GM12864 (cell line): Measurements from ENCODE around the gene CUEDC2.

Source experiments
- DNase-seq: peaks from one replicate; pipeline ENCODE4 v3.0.0-alpha.2; 2011; ENCODE audit warnings: low read depth
- H3K4me3 ChIP-seq: 2 replicates; pipeline ENCODE4 v1.5.1; 2011; ENCODE audit warnings: mild to moderate bottlenecking, low read depth, low read length, control low read depth
- TF ChIP-seq, protein P1 (sequence below): IDR thresholded peaks from 2 replicates; pipeline ENCODE4 v1.5.1; 2011; ENCODE audit warnings: low read depth, mild to moderate bottlenecking, moderate library complexity, low read length, control low read depth, inconsistent platforms; ENCODE audit errors: missing control alignments

Gene CUEDC2, protein sequence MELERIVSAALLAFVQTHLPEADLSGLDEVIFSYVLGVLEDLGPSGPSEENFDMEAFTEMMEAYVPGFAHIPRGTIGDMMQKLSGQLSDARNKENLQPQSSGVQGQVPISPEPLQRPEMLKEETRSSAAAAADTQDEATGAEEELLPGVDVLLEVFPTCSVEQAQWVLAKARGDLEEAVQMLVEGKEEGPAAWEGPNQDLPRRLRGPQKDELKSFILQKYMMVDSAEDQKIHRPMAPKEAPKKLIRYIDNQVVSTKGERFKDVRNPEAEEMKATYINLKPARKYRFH

DNA sequence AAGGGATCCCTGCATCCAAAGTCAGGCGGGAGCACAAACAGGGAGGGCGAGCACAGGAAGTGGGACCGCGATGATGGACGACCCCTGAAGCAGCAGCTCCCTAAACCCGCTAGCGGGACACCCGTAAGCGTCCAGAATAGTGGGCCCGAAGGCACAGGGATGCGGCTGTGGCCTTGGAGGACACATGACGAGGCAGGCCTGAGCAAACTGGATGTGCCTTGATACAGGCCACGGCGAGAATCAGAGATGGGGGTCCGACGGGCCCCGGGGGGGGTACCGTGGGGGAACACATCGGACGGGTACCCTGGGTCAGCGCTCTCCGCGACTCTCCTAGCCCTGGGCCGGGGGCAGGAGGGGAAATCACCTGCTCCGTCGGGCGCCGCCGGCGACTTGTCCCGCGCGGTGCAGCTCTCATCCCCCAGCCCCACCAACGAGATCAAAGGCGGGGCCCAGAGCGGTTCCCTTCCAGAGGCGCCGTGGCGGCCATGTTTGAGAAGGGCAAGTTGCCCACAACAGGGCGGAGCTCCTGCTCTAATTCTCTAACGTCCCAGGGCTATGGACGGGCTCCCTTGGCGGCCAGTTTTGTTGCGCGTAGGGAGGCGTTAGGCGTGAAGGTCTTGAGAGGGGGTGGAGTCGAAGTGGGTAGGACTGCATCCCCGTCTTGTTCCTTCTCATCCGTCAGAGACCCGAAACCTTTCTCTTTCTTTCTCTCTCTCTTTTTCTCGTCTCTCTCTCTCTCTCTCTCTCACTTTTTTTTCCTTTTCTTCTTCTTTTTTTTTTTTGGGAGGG is at the start of gene CUEDC2:
Gene CUEDC2, minus strand, starts transcription at position 413 of the 789 bp plus-strand sequence. CDS start 7,386 bp downstream, outside the sequence.
- TF ChIP-seq, protein P1, sequence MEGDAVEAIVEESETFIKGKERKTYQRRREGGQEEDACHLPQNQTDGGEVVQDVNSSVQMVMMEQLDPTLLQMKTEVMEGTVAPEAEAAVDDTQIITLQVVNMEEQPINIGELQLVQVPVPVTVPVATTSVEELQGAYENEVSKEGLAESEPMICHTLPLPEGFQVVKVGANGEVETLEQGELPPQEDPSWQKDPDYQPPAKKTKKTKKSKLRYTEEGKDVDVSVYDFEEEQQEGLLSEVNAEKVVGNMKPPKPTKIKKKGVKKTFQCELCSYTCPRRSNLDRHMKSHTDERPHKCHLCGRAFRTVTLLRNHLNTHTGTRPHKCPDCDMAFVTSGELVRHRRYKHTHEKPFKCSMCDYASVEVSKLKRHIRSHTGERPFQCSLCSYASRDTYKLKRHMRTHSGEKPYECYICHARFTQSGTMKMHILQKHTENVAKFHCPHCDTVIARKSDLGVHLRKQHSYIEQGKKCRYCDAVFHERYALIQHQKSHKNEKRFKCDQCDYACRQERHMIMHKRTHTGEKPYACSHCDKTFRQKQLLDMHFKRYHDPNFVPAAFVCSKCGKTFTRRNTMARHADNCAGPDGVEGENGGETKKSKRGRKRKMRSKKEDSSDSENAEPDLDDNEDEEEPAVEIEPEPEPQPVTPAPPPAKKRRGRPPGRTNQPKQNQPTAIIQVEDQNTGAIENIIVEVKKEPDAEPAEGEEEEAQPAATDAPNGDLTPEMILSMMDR: no peak
- peak; percentile 94 for DNase-seq
- H3K4me3 ChIP-seq: peak within 1 kb of the TSS; percentile 86

DNA sequence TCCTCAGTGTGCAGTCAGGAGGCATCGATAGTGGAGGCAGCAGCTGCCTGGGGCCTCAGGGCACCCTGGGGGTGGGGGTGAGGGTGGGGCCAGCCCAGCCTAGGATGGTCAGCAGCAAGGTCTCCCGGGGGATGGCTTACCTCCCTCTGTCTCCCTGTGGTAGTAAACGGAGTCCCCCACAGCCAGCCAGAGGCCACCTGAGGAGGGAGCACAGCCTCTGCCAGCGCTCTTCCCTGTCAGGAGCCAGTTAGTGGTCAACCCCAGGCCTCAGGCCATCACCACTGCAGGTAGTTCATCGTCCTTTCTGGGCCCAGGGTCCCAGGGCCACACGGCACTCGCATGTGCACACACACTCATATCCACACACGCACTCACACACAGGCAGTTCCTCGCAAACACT is 48.0 kb upstream of the CUEDC2 start:
- no peak for DNase-seq
- H3K4me3 ChIP-seq: no peak overlapping the region
- TF ChIP-seq, protein P1: no peak

DNA sequence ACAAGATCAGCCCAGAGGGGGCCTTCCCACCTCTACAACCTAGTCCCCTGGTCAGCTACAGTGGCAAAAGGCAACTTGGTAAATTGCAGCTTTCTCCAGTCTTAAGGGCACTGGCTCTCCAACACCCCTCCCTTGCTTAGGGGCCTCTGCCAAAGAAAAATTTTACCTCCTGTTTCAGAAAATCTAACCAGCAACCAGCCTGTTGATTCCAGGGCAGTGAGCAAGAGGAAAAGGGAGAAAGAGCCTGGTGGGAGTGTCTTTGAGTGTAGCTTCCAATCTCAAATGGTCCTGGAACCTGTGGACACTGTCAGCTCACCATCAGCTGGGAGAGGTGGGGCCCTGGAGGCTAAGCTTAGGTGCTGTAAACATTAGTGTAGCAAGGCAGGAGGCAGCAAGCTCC is 47.3 kb upstream of the CUEDC2 start:
- TF ChIP-seq, protein P1: no peak
- H3K4me3 ChIP-seq: no peak overlapping the region
- DNase-seq: no peak

DNA sequence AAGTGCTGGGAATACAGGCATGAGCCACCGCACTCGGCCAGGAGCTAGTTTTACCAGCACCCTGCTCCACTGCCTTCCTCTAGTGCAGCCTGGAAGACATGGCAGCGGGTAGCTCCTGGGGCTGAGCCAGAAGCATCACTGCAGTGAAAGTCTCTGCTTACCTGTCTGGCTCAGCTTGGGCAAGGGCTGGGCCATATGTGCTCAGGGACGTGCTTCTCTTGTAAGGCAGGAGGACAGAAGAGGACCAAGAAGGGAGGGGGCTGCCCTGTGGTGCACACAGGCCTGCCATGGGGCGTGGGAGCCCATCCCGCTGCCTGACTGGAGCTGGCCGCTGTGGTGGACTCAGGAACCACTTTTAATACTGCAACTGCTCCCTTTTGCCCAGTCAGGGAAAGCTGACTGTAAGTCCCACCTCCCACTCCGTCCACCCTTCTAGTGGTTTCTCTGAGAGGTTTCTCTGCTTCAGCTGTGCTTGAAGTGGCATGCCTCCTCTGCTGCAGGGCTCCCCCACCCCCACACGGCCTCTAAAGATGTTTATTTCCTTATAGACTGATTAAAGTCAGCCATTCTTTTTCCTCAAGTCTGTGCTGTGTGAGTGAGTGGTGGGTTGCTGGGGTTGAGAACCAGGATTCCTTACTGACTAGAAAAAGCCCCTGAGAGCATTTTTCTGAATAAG is 44.2 kb upstream of the CUEDC2 start:
- DNase-seq: no peak
- no peak overlapping the region for H3K4me3 ChIP-seq
- TF ChIP-seq, protein P1: no peak

DNA sequence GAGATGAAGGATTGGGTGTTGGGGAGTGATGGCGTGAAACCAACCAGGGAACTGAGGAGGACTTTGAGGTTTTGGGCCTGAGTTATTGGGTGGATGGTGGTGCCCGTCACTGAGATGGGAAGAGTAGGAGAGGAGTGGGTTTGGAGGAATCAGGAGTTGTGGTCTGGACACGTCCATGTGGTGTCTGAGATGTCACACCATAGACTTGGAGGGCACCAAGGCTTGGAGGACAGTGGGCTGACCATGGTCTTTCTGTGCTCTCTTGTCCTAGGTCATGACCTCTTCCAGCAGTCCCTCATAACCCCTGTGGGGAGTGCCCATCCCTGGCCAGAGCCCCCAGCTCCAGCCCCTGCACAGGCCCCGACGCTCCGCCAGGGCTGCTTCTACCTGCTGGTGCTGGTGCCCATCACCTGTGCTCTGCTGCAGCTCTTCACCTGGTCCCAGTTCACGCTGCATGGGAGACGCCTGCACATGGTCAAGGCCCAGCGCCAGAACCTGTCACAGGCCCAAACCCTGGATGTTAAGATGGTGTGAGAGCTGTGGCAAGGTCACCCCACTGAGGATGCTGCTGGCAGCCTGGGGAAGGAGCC is 43.2 kb upstream of the CUEDC2 start:
- no peak for DNase-seq
- TF ChIP-seq, protein P1: no peak
- H3K4me3 ChIP-seq: no peak overlapping the region

DNA sequence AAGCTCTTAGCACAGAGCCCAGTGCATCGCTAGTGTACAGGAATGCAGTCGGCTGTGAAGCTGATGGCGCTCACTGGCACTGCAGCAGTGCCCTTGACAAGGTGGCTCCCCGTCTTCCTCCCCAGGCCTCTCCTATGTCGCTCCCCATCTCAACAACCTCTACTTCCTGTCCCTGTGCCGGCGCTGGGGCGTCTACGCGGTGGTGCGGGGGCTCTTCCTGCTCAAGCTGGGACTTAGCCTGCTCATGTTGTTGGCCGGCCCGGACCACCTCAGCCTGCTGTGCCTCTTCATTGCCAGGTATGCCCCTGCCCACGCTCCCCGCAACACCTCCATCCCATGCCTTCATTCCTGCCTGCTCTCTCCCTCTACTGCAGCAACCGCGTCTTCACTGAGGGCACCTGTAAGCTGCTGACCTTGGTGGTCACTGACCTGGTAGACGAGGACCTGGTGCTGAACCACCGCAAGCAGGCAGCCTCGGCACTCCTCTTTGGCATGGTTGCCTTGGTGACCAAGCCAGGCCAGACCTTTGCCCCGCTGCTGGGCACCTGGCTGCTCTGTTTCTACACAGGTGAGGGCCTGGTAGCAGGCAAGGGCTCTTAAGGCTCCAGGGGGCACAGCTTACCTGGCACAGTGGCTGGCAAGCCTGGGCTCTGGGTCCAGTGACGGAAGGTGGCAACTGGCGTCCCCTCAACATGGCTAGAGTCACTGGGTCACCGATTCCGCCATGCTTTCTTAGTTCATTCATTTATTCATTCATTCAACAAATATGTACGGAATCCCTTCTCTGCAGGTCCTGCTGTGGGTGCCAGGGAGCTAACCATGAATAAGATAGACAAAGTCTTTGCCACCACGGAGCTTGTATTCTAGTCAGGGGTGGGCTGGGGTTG is 41.3 kb upstream of the CUEDC2 start:
- TF ChIP-seq, protein P1: no peak
- no peak for DNase-seq

More for the DNA sequence above, 41.3 kb upstream of the CUEDC2 start:
- no peak overlapping the region for H3K4me3 ChIP-seq
